GM08714 (cell line): ENCODE data around the gene PRMT7.

Source experiments
- H3K4me3 ChIP-seq: fragments of 200-500 bp; sonication (Bioruptor generic); 2 replicates; pipeline ENCODE4 v1.5.1; 2014; ENCODE audit warnings: mild to moderate bottlenecking, low read length, inconsistent platforms
- ZNF274 ChIP-seq: IDR thresholded peaks from 2 replicates; pipeline ENCODE4 v1.6.1; 2012; ENCODE audit warnings: mild to moderate bottlenecking, low read depth, low read length

The PRMT7 gene

GRCh38 chr16:68289202-68289601 lies 21.6 kb upstream of the PRMT7 start:
- no peak overlapping the region; the same call in 1 of the 2 replicates for H3K4me3 ChIP-seq
- TF ChIP-seq ZNF274, result no peak

GRCh38 chr16:68289621-68290329 lies 21.0 kb upstream of the PRMT7 start:
- TF ChIP-seq ZNF274, result no peak
- no peak overlapping the region; the same call in 1 of the 2 replicates for H3K4me3 ChIP-seq

- TF ChIP-seq ZNF274, result no peak
- no peak overlapping the region for H3K4me3 ChIP-seq
Observed at GRCh38 chr16:68290450-68290849, 20.4 kb upstream of the PRMT7 start.

- TF ChIP-seq ZNF274, result no peak
- H3K4me3 ChIP-seq, result no peak overlapping the region
Observed at GRCh38 chr16:68291227-68291626, 19.6 kb upstream of the PRMT7 start.

GRCh38 chr16:68292425-68292824 lies 18.4 kb upstream of the PRMT7 start:
- TF ChIP-seq ZNF274, result no peak

GRCh38 chr16:68296291-68296690 lies 14.5 kb upstream of the PRMT7 start:
- no peak overlapping the region for H3K4me3 ChIP-seq
- no peak for TF ChIP-seq ZNF274

More at GRCh38 chr16:68292425-68292824, 18.4 kb upstream of the PRMT7 start:
- H3K4me3 ChIP-seq, result no peak overlapping the region

GRCh38 chr16:68296693-68297092 lies 14.1 kb upstream of the PRMT7 start:
- no peak overlapping the region for H3K4me3 ChIP-seq
- TF ChIP-seq ZNF274, result no peak

- TF ChIP-seq ZNF274, result no peak
- no peak overlapping the region for H3K4me3 ChIP-seq
Observed at GRCh38 chr16:68297908-68298307, 12.9 kb upstream of the PRMT7 start.

GRCh38 chr16:68298312-68298711 lies 12.5 kb upstream of the PRMT7 start:
- no peak overlapping the region for H3K4me3 ChIP-seq
- no peak for TF ChIP-seq ZNF274

- no peak for TF ChIP-seq ZNF274
- no peak overlapping the region for H3K4me3 ChIP-seq
Observed at GRCh38 chr16:68298907-68299561, 11.8 kb upstream of the PRMT7 start.

- TF ChIP-seq ZNF274, result no peak
- no peak overlapping the region for H3K4me3 ChIP-seq
Observed at GRCh38 chr16:68299571-68300453, 11.0 kb upstream of the PRMT7 start.

- no peak for TF ChIP-seq ZNF274
- no peak overlapping the region for H3K4me3 ChIP-seq
Observed at GRCh38 chr16:68300734-68301459, 9.9 kb upstream of the PRMT7 start.

- TF ChIP-seq ZNF274, result no peak
Observed at GRCh38 chr16:68306633-68307032, 4.2 kb upstream of the PRMT7 start.

GRCh38 chr16:68309799-68310198 lies 1.0 kb upstream of the PRMT7 start:
- TF ChIP-seq ZNF274, result no peak
- peak overlapping the region; percentile 75 for H3K4me3 ChIP-seq

More at GRCh38 chr16:68306633-68307032, 4.2 kb upstream of the PRMT7 start:
- no peak overlapping the region for H3K4me3 ChIP-seq
